Stimulated activated CD4-positive, alpha-beta T cell treated with anti-CD3 and anti-CD28 coated beads, Interleukin-2, amount 100 ng/mL, for 4 hours (primary cell): ENCODE data around the gene ACTR5.
"Not testable (repeated sequence)": the region's sequence is repeated elsewhere in the genome, so short reads cannot be mapped to it uniquely, and the experiment has no call there.

ENCODE experiments used
- DNase-seq: peaks from one replicate; pipeline ENCODE4 v3.0.0-alpha.2; 2020; ENCODE audit warnings: low read depth

ACTR5 gene

GRCh38 chr20:38805502-38805957 is 57.3 kb downstream of the ACTR5 start, which contains the start of gene PPP1R16B:
Gene PPP1R16B (plus strand): TSS chr20:38805697. CDS start chr20:38835926, 30,229 bp downstream.
- peak; percentile 68 for DNase-seq

GRCh38 chr20:38805958-38806854 is 57.9 kb downstream of the ACTR5 start:
- peak; percentile 21 for DNase-seq

GRCh38 chr20:38806855-38807655 is 58.8 kb downstream of the ACTR5 start:
- DNase-seq = peak; percentile 41

GRCh38 chr20:38809942-38810341 is 61.7 kb downstream of the ACTR5 start:
- DNase-seq = no peak

- no peak for DNase-seq
Observed at GRCh38 chr20:38810926-38811630, 62.8 kb downstream of the ACTR5 start.

- no peak for DNase-seq
Observed at GRCh38 chr20:38811769-38812168, 63.5 kb downstream of the ACTR5 start.

- no peak for DNase-seq
Observed at GRCh38 chr20:38812182-38812581, 63.9 kb downstream of the ACTR5 start.

- no peak for DNase-seq
Observed at GRCh38 chr20:38812709-38813573, 64.7 kb downstream of the ACTR5 start.

GRCh38 chr20:38813574-38813962 is 65.3 kb downstream of the ACTR5 start:
- DNase-seq = not testable (repeated sequence)

- no peak for DNase-seq
Observed at GRCh38 chr20:38815446-38815845, 67.2 kb downstream of the ACTR5 start.

- no peak for DNase-seq
Observed at GRCh38 chr20:38818113-38819065, 70.1 kb downstream of the ACTR5 start.
